ENCODE results near the gene PLAAT3. TPM values are rescaled to one million over a fixed set of nuclear protein-coding genes. Genes with fewer than 3 reads are reported as not detected.

Gene PLAAT3
- total RNA-seq, 1 donor from 2014 or later, result 15.5 TPM

GRCh38 chr11:63616953-63617352 lies 2.7 kb upstream of the PLAAT3 start:
- Histone ChIP-seq H3K9ac (ENCODE audit: low read length) (no peak overlapping the region), H3K4me2 (ENCODE audit: low read length) (no peak overlapping the region), H3K27me3 (ENCODE audit: insufficient read depth, low read length) (no peaks in the 10 kb centered on the region), H3K79me2 (ENCODE audit: insufficient read depth, low read length) (no peaks in the 10 kb centered on the region), H3K4me1 (ENCODE audit: insufficient read depth, low read length) (peaks cover 11% of the 10 kb centered on the region), H3K9me3 (ENCODE audit: insufficient read depth, low read depth, low read length) (no peaks in the 10 kb centered on the region), H3K4me3 (ENCODE audit: insufficient read depth, low read depth, low read length) (no peak overlapping the region), H2AFZ (ENCODE audit: low read depth, low read length) (no peak overlapping the region), H3K27ac (ENCODE audit: low read depth, low read length) (no peak overlapping the region), H3K36me3 (ENCODE audit: insufficient read depth, low read length) (no peaks in the 10 kb centered on the region), H4K20me1 (ENCODE audit: insufficient read depth, low read length) (no peaks in the 10 kb centered on the region)
- no peaks in the 10 kb centered on the region for H3K9me3 Mint-ChIP-seq (ENCODE audit: unreplicated experiment)
- H3K4me3 Mint-ChIP-seq (ENCODE audit: unreplicated experiment), result no peak overlapping the region
- no peak for FAIRE-seq
- no peaks in the 10 kb centered on the region for H3K27me3 Mint-ChIP-seq (ENCODE audit: low read depth, unreplicated experiment)
- H3K27ac Mint-ChIP-seq (ENCODE audit: unreplicated experiment), result no peak overlapping the region
- TF ChIP-seq CTCF (IDR thresholded peaks at IDR 0.05; ENCODE audit: insufficient read depth, low read depth, low read length) (no peak), EZH2 (IDR thresholded peaks at IDR 0.05; ENCODE audit: insufficient read depth, low read length) (no peak)
- no peak for DNase-seq (ENCODE audit: low read depth)
- no peaks in the 10 kb centered on the region for H3K36me3 Mint-ChIP-seq (ENCODE audit: low read depth, unreplicated experiment)
- H3K4me1 Mint-ChIP-seq (ENCODE audit: low read depth, unreplicated experiment), result no peaks in the 10 kb centered on the region

- H4K20me1 ChIP-seq (ENCODE audit: insufficient read depth, low read length), result no peaks in the 10 kb centered on the region
- no peak for FAIRE-seq
- no peaks in the 10 kb centered on the region for H3K27me3 ChIP-seq (ENCODE audit: insufficient read depth, low read length)
- H3K4me3 ChIP-seq (ENCODE audit: insufficient read depth, low read depth, low read length), result peak overlapping the region; percentile 76
- peak overlapping the region; percentile 81 for H2AFZ ChIP-seq (ENCODE audit: low read depth, low read length)
- H3K27me3 Mint-ChIP-seq (ENCODE audit: low read depth, unreplicated experiment), result no peaks in the 10 kb centered on the region
- no peaks in the 10 kb centered on the region for H3K9me3 Mint-ChIP-seq (ENCODE audit: unreplicated experiment)
- H3K4me1 ChIP-seq (ENCODE audit: insufficient read depth, low read length), result peaks cover 34% of the 10 kb centered on the region
- H3K9me3 ChIP-seq (ENCODE audit: insufficient read depth, low read depth, low read length), result no peaks in the 10 kb centered on the region
- H3K4me2 ChIP-seq (ENCODE audit: low read length), result peak overlapping the region; percentile 97
- no peak for TF ChIP-seq EZH2 (IDR thresholded peaks at IDR 0.05; ENCODE audit: insufficient read depth, low read length)
- TF ChIP-seq CTCF (IDR thresholded peaks at IDR 0.05; ENCODE audit: insufficient read depth, low read depth, low read length), result no peak
- peak overlapping the region; percentile 86 for H3K4me3 Mint-ChIP-seq (ENCODE audit: unreplicated experiment)
- H3K27ac Mint-ChIP-seq (ENCODE audit: unreplicated experiment), result no peak overlapping the region
- peaks cover 23% of the 10 kb centered on the region for H3K4me1 Mint-ChIP-seq (ENCODE audit: low read depth, unreplicated experiment)
- H3K79me2 ChIP-seq (ENCODE audit: insufficient read depth, low read length), result peaks cover 3% of the 10 kb centered on the region
- H3K9ac ChIP-seq (ENCODE audit: low read length), result peak overlapping the region; percentile 72
- DNase-seq (ENCODE audit: low read depth), result no peak
- no peaks in the 10 kb centered on the region for H3K36me3 ChIP-seq (ENCODE audit: insufficient read depth, low read length)
- no peaks in the 10 kb centered on the region for H3K36me3 Mint-ChIP-seq (ENCODE audit: low read depth, unreplicated experiment)
- H3K27ac ChIP-seq (ENCODE audit: low read depth, low read length), result no peak overlapping the region
Measured at GRCh38 chr11:63613517-63614135, 607 bp downstream of the PLAAT3 start.

GRCh38 chr11:63612181-63612580 lies 2.1 kb downstream of the PLAAT3 start:
- Mint-ChIP-seq H3K27me3 (ENCODE audit: low read depth, unreplicated experiment) (peaks cover 2% of the 10 kb centered on the region), H3K36me3 (ENCODE audit: low read depth, unreplicated experiment) (no peaks in the 10 kb centered on the region), H3K9me3 (ENCODE audit: unreplicated experiment) (no peaks in the 10 kb centered on the region), H3K4me1 (ENCODE audit: low read depth, unreplicated experiment) (peaks cover 29% of the 10 kb centered on the region), H3K4me3 (ENCODE audit: unreplicated experiment) (no peak overlapping the region), H3K27ac (ENCODE audit: unreplicated experiment) (no peak overlapping the region)
- Histone ChIP-seq H3K4me3 (ENCODE audit: insufficient read depth, low read depth, low read length) (no peak overlapping the region), H3K4me2 (ENCODE audit: low read length) (no peak overlapping the region), H3K79me2 (ENCODE audit: insufficient read depth, low read length) (peaks cover 3% of the 10 kb centered on the region), H3K4me1 (ENCODE audit: insufficient read depth, low read length) (peaks cover 40% of the 10 kb centered on the region), H4K20me1 (ENCODE audit: insufficient read depth, low read length) (no peaks in the 10 kb centered on the region), H3K9ac (ENCODE audit: low read length) (no peak overlapping the region), H3K27me3 (ENCODE audit: insufficient read depth, low read length) (no peaks in the 10 kb centered on the region), H3K27ac (ENCODE audit: low read depth, low read length) (no peak overlapping the region), H3K9me3 (ENCODE audit: insufficient read depth, low read depth, low read length) (no peaks in the 10 kb centered on the region), H2AFZ (ENCODE audit: low read depth, low read length) (no peak overlapping the region), H3K36me3 (ENCODE audit: insufficient read depth, low read length) (no peaks in the 10 kb centered on the region)
- TF ChIP-seq EZH2 (IDR thresholded peaks at IDR 0.05; ENCODE audit: insufficient read depth, low read length) (no peak), CTCF (IDR thresholded peaks at IDR 0.05; ENCODE audit: insufficient read depth, low read depth, low read length) (no peak)
- no peak for DNase-seq (ENCODE audit: low read depth)
- no peak for FAIRE-seq
